Activated CD8-positive, alpha-beta memory T cell treated with anti-CD3 and anti-CD28 coated beads for 4 hours (primary cell): ENCODE measurements around the gene PCK2.

Experiments used
- DNase-seq, 2 donors: peaks; one replicate each; pipeline ENCODE4 v3.0.0-alpha.2; 2020; ENCODE audit warnings: low read depth in 2 of 2

PCK2 gene

DNA sequence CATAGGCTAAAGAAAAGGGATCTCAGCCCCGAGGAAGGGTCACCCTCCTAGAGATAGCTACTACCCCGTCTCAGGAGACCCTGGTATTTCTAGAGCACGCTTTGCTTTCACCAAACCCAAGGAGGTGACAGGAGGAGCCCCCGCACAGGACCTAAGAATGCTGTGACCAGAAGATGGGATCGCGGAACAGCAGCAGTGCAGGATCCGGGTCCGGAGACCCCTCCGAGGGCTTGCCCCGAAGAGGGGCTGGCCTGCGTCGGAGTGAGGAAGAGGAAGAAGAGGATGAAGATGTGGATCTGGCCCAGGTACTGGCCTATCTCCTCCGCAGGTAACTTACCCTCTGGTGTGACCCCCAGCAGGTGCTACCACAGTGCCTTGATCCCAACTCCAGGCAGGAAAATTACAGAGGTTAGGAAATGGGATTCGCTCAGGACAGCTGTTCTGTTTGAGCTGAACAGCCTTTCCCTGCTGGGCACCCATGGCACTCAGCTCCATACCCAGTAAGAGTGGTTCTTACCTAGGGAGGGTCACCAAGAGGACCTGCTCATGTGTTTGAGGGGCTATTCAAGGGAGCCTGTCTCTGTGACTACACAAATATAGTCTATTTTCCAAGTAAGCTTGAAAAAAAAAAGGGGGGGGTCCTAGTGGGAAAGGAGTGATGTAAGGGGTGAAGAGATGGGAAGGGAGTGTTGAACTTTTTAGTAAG, 21.5 kb downstream of the PCK2 start:
- no peak for DNase-seq

DNA sequence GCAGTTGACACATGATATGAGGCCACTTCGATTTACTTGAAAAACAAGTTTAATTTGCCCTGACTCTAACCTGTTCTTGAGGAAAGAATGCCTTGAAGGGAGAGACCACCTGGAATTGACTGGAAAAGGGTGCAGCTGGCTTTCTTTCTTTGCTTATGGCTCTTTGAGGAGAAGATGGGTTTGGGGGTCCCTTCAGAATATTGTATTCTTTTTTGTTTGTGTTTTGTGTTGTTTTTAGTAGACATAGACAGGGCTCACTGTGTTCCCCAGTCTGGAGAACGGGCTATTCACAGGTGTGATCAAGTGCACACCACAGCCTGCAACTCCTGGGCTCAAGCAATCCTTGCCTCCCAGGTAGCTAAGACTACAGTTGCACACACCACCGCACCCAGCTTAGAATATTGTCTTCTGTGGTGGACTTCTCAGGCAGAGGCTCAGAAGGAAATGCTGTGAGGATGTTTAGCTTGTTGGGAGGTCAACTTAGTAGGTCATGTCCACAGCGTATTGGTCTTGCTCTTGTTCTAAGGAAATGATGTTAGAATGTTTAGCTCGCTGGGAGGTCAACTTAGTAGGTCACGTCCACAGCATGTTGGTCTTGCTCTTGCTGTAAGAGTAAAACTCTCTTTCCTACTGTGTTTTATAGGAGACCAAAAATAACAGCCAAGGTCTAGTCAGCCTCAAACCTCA, 22.2 kb downstream of the PCK2 start:
- no peak for DNase-seq

DNA sequence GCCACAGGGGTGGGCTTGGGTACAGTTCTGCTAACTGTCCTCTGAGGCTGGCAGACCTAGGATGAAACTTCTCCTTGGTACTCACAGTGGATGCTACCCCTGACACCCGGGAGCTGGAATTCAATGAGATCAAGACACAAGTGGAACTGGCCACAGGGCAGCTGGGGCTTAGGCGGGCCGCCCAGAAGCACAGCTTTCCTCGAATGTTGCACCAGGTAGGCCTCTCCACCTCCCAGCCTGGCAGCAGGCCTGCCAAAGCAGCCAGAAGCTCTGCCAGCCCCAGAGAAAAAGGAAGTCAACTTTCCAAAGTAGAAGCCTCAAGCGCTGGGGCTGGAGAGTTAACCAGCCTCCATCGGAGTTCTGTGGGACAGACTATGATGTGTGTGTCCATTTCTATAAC, 23.1 kb downstream of the PCK2 start:
- no peak for DNase-seq

DNA sequence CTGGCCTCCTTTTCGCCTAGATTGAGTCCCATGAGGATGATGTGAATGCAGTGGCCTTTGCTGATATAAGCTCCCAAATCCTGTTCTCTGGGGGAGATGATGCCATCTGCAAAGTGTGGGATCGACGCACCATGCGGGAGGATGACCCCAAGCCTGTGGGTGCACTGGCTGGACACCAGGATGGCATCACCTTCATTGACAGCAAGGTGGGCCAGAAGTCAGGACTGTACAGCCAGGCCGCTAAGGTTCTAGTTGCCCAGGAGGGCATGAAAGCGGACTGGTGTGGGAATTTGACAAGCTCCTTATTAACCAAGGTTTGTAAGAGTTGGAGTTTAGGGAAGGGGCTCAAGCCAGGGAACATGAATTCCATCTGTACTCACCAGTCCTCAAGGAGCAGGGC, 25.6 kb downstream of the PCK2 start:
- DNase-seq: no peak

DNA sequence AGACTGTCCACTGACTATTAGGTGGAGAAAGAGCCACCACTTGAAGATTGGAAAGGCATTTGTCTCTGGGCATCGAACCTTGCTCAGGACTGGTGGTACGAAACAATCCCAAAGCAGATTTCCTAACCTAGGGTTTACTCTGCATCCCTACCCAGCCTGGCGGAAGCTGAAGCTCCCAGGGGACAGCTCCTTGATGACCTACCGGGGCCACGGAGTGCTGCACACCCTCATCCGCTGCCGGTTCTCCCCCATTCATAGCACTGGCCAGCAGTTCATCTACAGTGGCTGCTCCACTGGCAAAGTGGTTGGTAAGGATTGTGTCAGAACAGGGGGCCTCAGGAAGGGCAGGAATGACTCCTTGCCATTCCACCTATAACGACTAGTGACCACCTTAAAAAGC, 27.1 kb downstream of the PCK2 start:
- no peak for DNase-seq

DNA sequence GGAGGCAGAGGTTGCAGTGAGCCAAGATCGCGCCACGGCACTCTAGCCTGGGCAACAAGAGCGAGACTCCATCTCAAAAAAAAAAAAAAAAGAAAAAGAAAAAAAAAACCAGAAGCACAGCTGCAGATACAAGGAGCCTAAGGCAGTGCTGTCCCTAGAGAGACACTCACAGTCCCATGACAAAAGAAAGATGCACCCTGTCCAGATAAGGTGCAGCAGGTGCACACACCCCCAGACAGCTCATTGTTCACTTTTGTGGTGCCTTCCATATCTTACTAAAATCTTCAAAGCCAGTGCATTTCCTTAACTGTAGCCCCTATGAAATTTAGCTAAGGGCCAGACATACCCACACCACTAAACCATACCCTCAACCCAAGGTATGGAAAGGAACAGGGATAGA, 28.3 kb downstream of the PCK2 start:
- DNase-seq: no peak

DNA sequence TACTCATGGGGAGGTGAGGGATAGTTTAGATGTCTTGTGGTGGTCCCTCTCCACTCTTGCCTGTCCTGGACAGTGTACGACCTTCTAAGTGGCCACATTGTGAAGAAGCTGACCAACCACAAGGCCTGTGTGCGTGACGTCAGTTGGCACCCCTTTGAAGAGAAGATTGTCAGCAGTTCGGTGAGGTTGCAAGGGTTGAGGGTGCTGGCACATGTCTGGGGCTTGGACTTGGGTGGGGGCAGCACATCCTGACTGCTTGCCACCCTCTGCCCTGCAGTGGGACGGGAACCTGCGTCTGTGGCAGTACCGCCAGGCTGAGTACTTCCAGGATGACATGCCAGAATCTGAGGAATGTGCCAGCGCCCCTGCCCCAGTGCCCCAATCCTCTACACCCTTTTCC, 28.8 kb downstream of the PCK2 start:
- no peak for DNase-seq

DNA sequence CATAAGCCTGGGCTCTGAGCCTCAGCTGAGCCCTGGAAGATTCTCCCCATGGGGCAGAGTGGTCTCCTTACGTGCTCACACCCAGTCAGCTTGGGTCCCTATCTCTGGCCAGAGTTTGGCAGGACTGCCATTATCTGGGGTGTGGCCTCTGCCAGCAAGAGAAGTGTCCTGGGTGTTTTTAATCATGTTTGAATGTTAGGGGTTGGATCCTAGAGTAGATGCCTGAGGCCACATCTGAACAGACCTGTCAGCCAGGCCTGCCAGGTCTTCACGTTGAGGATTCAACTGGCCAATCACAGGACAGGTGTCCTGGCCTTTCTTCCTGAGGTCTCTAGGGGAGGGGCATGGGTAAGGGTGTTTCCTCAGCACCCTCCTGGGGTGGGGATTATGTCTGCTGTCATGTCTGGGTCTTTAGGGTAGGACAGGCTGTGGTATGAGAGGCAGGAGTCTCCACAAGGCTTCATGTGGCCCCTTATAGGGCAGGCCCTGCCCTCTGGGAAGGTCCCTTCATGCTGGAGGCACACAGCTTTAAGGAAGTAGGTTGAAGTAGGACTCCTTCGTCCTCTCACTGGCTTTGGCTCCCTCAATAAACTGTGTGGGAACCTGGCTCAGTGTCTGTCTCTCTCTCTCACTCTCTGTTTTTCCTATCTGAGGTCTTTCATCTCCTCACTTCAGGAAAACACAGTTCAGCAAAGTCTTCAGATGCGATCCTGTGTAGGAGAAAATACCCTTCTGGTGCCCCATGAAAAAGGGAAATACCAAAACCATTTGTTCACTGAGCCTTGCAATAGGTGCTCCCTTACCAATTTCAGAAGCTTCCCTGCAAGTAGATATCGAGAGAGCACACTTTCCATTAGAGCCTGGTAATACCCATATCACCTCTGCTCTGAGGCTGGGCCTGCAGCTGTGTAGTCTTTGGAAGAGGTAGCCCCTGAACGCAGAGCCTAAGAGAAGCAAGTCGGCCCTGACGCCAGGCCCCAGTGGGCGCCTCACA, 29.6 kb downstream of the PCK2 start:
- no peak for DNase-seq

DNA sequence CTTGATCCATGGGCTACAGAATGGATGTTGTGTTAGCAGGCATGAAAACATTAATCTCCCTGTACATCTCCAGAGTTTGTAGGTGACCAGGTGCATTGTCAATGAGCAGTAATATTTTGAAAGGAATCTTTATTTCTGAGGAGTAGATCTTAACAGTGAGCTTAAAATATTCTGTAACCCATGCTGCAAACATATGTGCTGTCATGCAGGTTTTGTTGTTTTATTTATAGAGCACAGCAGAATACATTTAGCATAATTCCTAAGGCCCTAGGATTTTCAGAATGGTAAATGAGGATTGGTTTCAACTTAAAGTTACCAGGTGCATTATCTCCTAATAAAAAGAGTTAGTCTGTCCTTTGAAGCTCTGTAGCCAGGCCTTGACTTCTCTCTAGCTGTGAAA, 32.8 kb downstream of the PCK2 start:
- DNase-seq: no peak

DNA sequence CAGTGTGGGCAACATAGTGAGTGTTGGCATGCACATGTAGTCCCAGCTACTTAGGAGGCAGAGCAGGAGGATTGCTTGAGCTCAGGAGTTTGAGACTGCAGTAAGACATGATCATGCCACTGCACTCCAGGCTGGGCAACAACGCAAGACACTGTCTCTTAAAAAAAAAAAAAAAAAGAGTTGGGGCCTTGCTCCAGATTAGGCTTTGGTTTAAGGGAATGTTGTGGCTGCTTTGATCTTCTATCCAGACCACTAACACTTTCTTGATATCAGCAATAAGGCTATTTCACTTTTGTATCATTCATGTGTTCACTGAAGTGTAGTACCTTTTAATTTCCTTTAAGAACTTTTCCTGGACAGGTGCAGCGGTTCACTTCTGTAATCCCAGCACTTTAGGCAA, 33.6 kb downstream of the PCK2 start:
- no peak for DNase-seq

DNA sequence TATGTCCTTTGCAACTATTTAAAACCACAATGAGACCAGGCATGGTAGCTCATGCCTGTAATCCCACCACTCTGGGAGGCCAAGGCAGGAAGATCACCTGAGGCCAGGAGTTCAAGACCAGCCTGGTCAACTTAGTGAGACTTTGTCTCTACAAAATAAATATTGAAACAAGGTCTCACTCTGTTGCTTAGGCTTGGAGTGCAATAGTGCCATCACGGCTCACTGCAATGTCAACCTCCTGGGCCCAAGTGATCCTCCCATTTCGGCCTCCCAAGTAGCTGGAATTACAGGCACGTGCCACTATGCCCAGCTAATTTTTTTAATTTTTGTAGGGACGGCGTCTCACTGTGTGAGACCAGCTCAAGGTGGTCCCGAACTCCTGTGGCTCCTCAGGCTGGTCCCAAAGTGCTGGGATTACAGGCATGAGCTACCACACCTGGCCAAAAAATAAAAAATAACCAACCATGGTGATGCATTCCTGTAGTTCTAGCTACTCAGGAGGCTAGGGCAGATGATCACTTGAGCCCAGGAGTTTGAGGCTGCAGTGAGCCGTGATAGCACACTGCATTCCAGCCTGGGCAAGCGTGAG, 35.4 kb downstream of the PCK2 start:
- DNase-seq: no peak

DNA sequence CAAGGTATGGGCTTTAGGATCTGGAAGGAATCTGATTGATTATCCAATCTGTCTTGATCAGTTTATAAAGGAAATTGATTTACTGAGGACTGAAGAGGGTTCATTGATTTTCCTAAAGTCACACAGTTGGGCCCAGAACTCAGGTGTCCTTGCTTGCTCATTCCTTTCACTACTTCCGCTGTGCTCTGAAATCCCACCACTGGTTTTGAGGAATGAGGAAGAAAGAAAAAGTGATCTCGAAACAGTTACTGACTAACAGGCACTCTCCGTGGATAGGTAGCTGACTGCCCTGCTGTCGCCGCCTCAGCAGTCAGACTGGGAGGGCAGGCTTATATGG, 36.2 kb downstream of the PCK2 start, which contains the start of gene FITM1:
FITM1 (plus strand) TSS at position 280 of the 337 bp plus-strand sequence. CDS start 905 bp downstream, outside the sequence.
- DNase-seq: no peak

DNA sequence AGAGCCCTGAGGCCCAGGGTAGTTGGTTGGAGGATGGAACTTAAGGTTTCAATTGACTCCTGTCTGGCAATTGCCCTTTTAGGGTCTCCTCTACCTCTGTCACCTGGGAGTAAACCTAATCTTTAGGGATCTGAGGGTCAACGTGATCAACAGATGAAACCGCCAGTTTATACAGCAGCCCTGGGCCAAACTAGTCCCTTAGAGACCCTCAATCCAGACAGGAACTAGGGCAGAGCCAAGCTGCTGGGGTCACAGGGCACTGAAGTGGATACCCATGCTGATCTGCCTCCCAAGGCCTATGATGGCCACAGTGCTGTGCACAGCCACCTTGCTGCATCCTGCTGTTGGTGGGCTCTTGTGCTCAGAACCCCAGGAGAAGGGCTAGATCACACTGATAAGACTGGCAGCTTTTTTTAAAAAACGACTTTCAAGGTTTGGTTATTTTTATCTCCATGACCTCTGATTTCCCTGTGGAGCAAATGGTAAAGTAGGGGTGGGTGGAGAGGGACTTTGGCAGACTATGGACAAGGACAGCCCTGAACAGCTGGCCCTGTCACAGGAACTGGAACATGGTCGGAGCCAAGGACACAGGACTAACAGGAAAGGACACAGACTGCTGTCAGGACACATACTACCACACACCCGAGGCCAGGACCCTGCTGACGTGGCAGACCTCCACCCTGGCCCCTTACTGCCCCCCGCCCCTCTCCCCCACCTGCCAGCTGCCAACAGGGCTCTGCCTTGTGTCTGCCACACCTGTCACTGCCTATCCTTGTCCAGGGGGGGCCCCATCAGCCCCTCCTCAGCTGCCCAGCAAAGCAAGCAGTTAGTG, 36.8 kb downstream of the PCK2 start:
- no peak for DNase-seq

DNA sequence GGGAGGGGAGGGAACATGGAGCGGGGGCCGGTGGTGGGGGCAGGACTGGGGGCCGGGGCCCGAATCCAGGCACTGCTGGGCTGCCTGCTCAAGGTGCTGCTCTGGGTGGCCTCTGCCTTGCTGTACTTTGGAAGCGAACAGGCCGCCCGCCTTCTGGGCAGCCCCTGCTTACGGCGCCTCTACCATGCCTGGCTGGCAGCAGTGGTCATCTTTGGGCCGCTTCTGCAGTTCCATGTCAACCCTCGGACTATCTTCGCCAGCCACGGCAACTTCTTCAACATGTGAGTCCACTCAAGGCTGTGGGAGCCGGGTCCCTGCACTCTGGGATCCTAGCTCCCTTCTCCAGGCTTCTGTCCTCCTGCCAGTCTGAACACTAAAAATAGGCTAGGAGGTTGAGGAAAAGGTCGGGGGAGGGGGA, 37.4 kb downstream of the PCK2 start:
- no peak for DNase-seq

DNA sequence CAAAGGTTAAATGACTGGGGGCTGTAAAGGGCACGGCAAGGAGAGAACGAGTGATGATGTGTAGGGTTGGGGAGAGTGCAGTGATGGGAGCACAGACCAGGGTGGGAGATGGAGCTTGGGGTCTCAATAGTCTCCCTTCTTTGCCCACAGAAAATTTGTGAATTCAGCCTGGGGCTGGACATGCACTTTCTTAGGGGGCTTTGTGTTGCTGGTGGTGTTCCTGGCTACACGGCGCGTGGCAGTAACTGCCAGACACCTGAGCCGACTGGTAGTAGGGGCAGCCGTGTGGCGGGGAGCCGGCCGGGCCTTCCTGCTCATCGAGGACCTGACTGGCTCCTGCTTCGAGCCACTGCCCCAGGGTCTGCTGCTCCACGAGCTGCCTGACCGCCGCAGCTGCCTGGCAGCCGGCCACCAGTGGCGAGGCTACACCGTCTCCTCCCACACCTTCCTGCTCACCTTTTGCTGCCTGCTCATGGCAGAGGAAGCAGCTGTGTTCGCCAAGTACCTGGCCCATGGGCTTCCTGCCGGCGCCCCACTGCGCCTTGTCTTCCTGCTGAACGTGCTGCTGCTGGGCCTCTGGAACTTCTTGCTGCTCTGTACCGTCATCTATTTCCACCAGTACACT, 38.1 kb downstream of the PCK2 start:
- no peak for DNase-seq

DNA sequence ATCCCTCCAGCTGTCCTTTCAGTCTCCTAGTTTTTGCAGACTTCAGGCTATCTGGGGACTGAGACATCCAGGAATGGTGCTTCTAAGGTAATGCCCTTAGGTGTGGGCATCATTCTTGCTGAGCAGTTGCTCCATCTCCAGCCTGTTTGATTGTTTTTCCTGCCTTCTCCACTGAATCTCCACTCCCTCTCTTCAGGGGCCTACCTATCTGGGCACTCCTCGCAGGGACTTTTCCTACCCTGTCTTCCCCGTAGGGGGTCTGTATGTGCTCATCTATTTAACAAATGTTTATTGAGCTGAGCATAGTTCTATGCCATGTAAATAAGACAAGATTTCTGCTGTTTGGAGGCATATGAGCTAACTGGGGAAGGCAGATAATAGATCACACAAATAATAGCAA, 38.9 kb downstream of the PCK2 start:
- DNase-seq: no peak

DNA sequence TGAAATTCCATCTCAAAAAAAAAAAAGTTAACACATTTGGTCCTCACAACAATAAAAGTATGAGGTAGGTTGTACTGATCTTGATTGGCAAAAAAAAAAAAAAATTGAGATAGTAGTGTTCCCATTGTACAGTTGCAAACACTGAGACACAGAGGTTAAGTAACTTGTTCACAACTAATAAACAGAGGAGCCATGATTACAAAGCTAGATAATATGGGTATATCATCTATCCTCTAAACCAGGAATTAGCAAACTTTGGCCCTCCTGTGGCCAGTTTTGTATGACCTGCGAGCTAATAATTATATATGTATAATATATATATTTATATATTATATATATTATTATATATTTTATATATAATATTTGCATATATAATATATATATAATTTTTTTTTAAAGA, 39.6 kb downstream of the PCK2 start:
- no peak for DNase-seq

DNA sequence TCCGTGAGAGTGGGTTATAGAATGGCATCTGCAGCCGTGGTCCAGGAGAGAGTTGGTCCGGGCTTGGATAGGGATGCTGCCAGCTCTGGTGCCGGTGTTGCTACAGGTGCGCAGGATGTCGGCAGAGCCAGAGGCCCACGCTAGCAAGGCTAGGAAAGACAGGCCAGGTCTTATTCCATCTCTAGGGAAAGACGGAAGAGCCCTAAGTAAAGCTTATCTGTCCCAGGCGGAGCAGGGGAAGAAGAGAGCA, 41.4 kb downstream of the PCK2 start:
- DNase-seq: no peak

DNA sequence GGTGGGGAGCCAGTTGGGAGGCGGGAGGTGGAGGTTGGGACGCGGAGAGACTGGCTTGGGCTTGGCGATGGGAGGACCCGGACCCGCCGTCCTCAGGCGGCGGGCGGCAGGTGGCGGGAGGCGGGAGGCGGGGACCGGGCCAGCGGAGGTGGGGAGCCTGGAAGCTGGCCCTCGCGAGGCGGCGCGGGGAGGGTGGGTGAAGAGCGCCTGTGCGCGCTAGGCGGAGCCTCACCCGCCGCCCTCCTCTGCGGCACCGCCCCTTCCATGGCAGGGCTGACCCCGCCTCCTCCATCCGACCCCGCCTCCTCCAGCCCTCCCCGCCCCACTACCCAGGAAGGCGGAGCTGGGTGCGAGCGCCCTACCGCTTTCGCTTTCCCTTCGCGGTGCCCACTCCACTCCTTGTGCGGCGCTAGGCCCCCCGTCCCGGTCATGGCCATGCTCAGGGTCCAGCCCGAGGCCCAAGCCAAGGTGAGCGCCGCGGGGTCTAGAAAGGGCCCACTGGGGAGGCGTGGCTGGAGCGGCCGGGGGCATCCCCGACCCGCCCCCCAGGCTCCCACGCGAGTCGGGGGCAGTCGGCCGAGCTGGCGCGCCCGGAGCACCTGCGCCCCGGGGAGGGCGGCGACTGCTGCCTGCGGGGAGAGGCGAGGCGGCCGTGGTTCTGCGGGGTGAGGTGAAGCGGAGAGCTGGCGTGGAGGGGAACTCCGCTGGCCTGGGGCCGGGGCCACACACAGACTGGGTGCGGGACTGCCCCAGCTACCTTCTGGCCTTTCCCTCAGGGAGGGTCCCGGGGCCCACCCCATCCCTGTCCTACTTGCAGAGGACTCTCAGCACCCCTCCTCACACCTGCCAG, 41.9 kb downstream of the PCK2 start, which contains the start of gene PSME1:
PSME1 (plus strand) TSS at position 361 of the 850 bp plus-strand sequence; CDS start at position 430, 69 bp downstream.
- DNase-seq: peak; percentile 89 to 90
